Calu3 (cell line): ENCODE data around the gene HOXC10. TPM values are rescaled to one million over a fixed set of nuclear protein-coding genes. Genes with fewer than 3 reads are reported as not detected.

Experiments
- BruUV-seq: library from RNA; stranded (reverse); fragments of 400-500 nt; replicated peaks from 2 replicates; lab custom pipeline; 2021; lab: Mats Ljungman, UMichigan
- CTCF ChIA-PET: fragments of 300-600 bp; sonication (Branson Sonifier 250); formaldehyde crosslinking; loops from one replicate; lab custom pipeline; 2022; ENCODE audit warnings: antibody characterized with exemption; lab: Charles Lee
- DNase-seq: peaks from one replicate; pipeline ENCODE4 v3.0.0; 2022
- H3K27ac Mint-ChIP-seq: one replicate; pipeline ENCODE4 v1.8.0; 2022; ENCODE audit warnings: mixed read lengths; ENCODE audit not compliant: unreplicated experiment
- H3K27me3 Mint-ChIP-seq: one replicate; pipeline ENCODE4 v1.8.0; 2022; ENCODE audit warnings: mixed read lengths; ENCODE audit not compliant: unreplicated experiment
- H3K36me3 Mint-ChIP-seq: one replicate; pipeline ENCODE4 v1.8.0; 2022; ENCODE audit warnings: mild to moderate bottlenecking, moderate library complexity, mixed read lengths; ENCODE audit not compliant: insufficient read depth, unreplicated experiment
- H3K4me1 Mint-ChIP-seq: one replicate; pipeline ENCODE4 v1.8.0; 2022; ENCODE audit warnings: mild to moderate bottlenecking, low read depth, mixed read lengths; ENCODE audit not compliant: unreplicated experiment
- H3K4me3 Mint-ChIP-seq: one replicate; pipeline ENCODE4 v1.8.0; 2022; ENCODE audit warnings: mild to moderate bottlenecking, low read depth, moderate library complexity, mixed read lengths; ENCODE audit not compliant: unreplicated experiment
- H3K9me3 Mint-ChIP-seq: one replicate; pipeline ENCODE4 v1.8.0; 2022; ENCODE audit warnings: low read depth, mixed read lengths; ENCODE audit not compliant: unreplicated experiment
- CTCF ChIP-seq: fragments of 200-600 bp; IDR thresholded peaks from one replicate; pipeline ENCODE4 v1.8.0; 2022; ENCODE audit warnings: antibody characterized with exemption; ENCODE audit not compliant: unreplicated experiment
- intact Hi-C: fragments of 100-400 bp; cut with micrococcal nuclease; formaldehyde crosslinking; loops from one replicate; pipeline ENCODE4 v1.10.0; 2022; ENCODE audit not compliant: unreplicated experiment
- total RNA-seq: library from RNA; stranded (reverse); gene quantifications from 2 replicates; pipeline ENCODE4 v1.2.3, GENCODE V29; 2022

The HOXC10 gene
- total RNA-seq, 1 experiment from 2014 or later = 0.71 TPM

GRCh38 chr12:53955036-53955775, 29.7 kb upstream of the HOXC10 start:
- no peak overlapping the region for H3K4me3 Mint-ChIP-seq
- DNase-seq = no peak
- intact Hi-C loops = no loop called here

GRCh38 chr12:53955776-53956250, 29.1 kb upstream of the HOXC10 start:
- H3K4me3 Mint-ChIP-seq = no peak overlapping the region
- CTCF ChIA-PET = interaction anchor here (0.8 kb wide), 1 partner anchor 37 kb away, joined by 3 read pairs; no protein-coding TSS in a partner anchor
- DNase-seq = no peak
- H3K27me3 Mint-ChIP-seq = peaks cover 98% of the 10 kb centered on the region
- no peak for TF ChIP-seq CTCF
- intact Hi-C loops = no loop called here
- no peaks in the 10 kb centered on the region for H3K36me3 Mint-ChIP-seq
- H3K9me3 Mint-ChIP-seq = no peaks in the 10 kb centered on the region
- H3K4me1 Mint-ChIP-seq = peaks cover 9% of the 10 kb centered on the region
- BruUV-seq = no TSS peak
- no peak overlapping the region for H3K27ac Mint-ChIP-seq

More at GRCh38 chr12:53955036-53955775, 29.7 kb upstream of the HOXC10 start:
- TF ChIP-seq CTCF = no peak
- no peaks in the 10 kb centered on the region for H3K9me3 Mint-ChIP-seq
- CTCF ChIA-PET = interaction anchor here (0.7 kb wide), 2 partner anchors 17 to 54 kb away, joined by 3 read pairs; partner anchors contain the start of gene HOXC8
- no TSS peak for BruUV-seq
- peaks cover 9% of the 10 kb centered on the region for H3K4me1 Mint-ChIP-seq
- H3K36me3 Mint-ChIP-seq = no peaks in the 10 kb centered on the region
- H3K27ac Mint-ChIP-seq = no peak overlapping the region
- peaks cover 100% of the 10 kb centered on the region for H3K27me3 Mint-ChIP-seq

- Mint-ChIP-seq H3K4me1 (peaks cover 9% of the 10 kb centered on the region), H3K4me3 (no peak overlapping the region), H3K9me3 (no peaks in the 10 kb centered on the region), H3K27me3 (peaks cover 92% of the 10 kb centered on the region), H3K36me3 (no peaks in the 10 kb centered on the region), H3K27ac (no peak overlapping the region)
- TF ChIP-seq CTCF = no peak
- intact Hi-C loops = no loop called here
- CTCF ChIA-PET = interaction anchor here (0.8 kb wide), 1 partner anchor 37 kb away, joined by 3 read pairs; no protein-coding TSS in a partner anchor
- DNase-seq = no peak
- BruUV-seq = no TSS peak
These were observed 28.6 kb upstream of the HOXC10 start for GRCh38 chr12:53956251-53956887.

- no peaks in the 10 kb centered on the region for H3K9me3 Mint-ChIP-seq
- intact Hi-C loops = no loop called here
- DNase-seq = no peak
- H3K4me3 Mint-ChIP-seq = no peak overlapping the region
- CTCF ChIA-PET = no interaction called here
- BruUV-seq = no TSS peak
- H3K27ac Mint-ChIP-seq = no peak overlapping the region
- peaks cover 86% of the 10 kb centered on the region for H3K27me3 Mint-ChIP-seq
- TF ChIP-seq CTCF = no peak
- H3K4me1 Mint-ChIP-seq = peaks cover 9% of the 10 kb centered on the region
- no peaks in the 10 kb centered on the region for H3K36me3 Mint-ChIP-seq
These were observed 27.9 kb upstream of the HOXC10 start for GRCh38 chr12:53956914-53957536.
